Endothelial cell of umbilical vein (primary cell): Measurements from ENCODE around the gene MRPS26. TPM values are rescaled to one million over a fixed set of nuclear protein-coding genes. Genes with fewer than 3 reads are reported as not detected.

Source experiments
- BruUV-seq: library from RNA; stranded (reverse); fragments of 400-500 nt; replicated peaks from 2 replicates; lab custom pipeline; 2021; lab: Mats Ljungman, UMichigan
- CTCF ChIA-PET: fragments of 300-600, 350-600 bp; sonication (Branson Sonifier 250); formaldehyde crosslinking; loops from one replicate; lab custom pipeline; 2021; ENCODE audit warnings: antibody characterized with exemption, inconsistent platforms; lab: Charles Lee
- POLR2A ChIA-PET: fragments of 300-600, 350-600 bp; sonication (Branson Sonifier 250); formaldehyde crosslinking; loops from one replicate; lab custom pipeline; 2021; ENCODE audit warnings: antibody characterized with exemption, inconsistent platforms; lab: Charles Lee
- DNase-seq: peaks from one replicate; pipeline ENCODE4 v3.0.0-alpha.2; 2011; ENCODE audit warnings: low read depth, low spot score
- FAIRE-seq: peaks from 2 replicates; lab custom pipeline; 2011; peaks lifted over from hg19 to GRCh38; lab: Jason Lieb, UNC
- H2AFZ ChIP-seq: 2 replicates; pipeline ENCODE4 v1.6.0; 2012; ENCODE audit warnings: low read depth, low read length, control low read depth, inconsistent platforms
- H3K27ac ChIP-seq: 2 replicates; pipeline ENCODE4 v1.5.1; 2011; ENCODE audit warnings: low read depth, mild to moderate bottlenecking, control low read depth, low read length, moderate library complexity; ENCODE audit not compliant: insufficient read depth
- H3K27me3 ChIP-seq, 2 experiments: 2 replicates each; pipeline versions ENCODE4 v1.6.0 to v1.6.1; 2011; ENCODE audit warnings: low read length in 2 of 2, mixed read lengths in 1 of 2; ENCODE audit not compliant: control insufficient read depth in 2 of 2, insufficient read depth in 2 of 2
- H3K36me3 ChIP-seq, 2 experiments: 2 replicates in 1 of 2; 3 replicates in 1 of 2; pipeline ENCODE4 v1.5.1; 2011; ENCODE audit warnings: low read length in 2 of 2, mild to moderate bottlenecking in 1 of 2, moderate library complexity in 1 of 2; ENCODE audit not compliant: control insufficient read depth in 2 of 2, insufficient read depth in 2 of 2; ENCODE audit errors: extremely low read depth in 1 of 2
- H3K4me1 ChIP-seq: 3 replicates; pipeline ENCODE4 v1.5.1; 2011; ENCODE audit warnings: mild to moderate bottlenecking, low read length; ENCODE audit not compliant: control insufficient read depth, insufficient read depth; ENCODE audit errors: extremely low read depth
- H3K4me2 ChIP-seq: 2 replicates; pipeline ENCODE4 v1.6.1; 2011; ENCODE audit warnings: low read length, control low read depth, mixed read lengths; ENCODE audit not compliant: insufficient read depth
- H3K4me3 ChIP-seq, 3 experiments: fragments of 200-600 bp in 1 of 3; sonication (generic), shearing (Covaris generic) in 1 of 3; replicated peaks in 1 of 3; 2 replicates each; pipeline ENCODE4 v1.5.1; 2011 to 2016; ENCODE audit warnings: control low read depth in 3 of 3, low read length in 3 of 3, mild to moderate bottlenecking in 2 of 3, inconsistent platforms in 1 of 3, low read depth in 1 of 3, moderate library complexity in 1 of 3; ENCODE audit not compliant: insufficient read depth in 1 of 3
- H3K79me2 ChIP-seq: 2 replicates; pipeline ENCODE4 v1.6.0; 2012; ENCODE audit warnings: low read length, inconsistent platforms; ENCODE audit not compliant: control insufficient read depth, insufficient read depth
- H3K9ac ChIP-seq: replicated peaks from 2 replicates; pipeline ENCODE3; 2011; ENCODE audit warnings: low read length, control low read depth; ENCODE audit not compliant: insufficient read depth; ENCODE audit errors: extremely low read depth
- H3K9me1 ChIP-seq: replicated peaks from 3 replicates; pipeline ENCODE4 v1.6.0; 2011; ENCODE audit warnings: mild to moderate bottlenecking, low read length; ENCODE audit not compliant: control insufficient read depth, insufficient read depth; ENCODE audit errors: extremely low read depth
- H3K9me3 ChIP-seq: replicated peaks from 2 replicates; pipeline ENCODE4 v1.5.1; 2012; ENCODE audit warnings: low read length, inconsistent platforms; ENCODE audit not compliant: control insufficient read depth, insufficient read depth
- H4K20me1 ChIP-seq: replicated peaks from 2 replicates; pipeline ENCODE3; 2011; ENCODE audit warnings: mild to moderate bottlenecking, low read length; ENCODE audit not compliant: control insufficient read depth, insufficient read depth; ENCODE audit errors: extremely low read depth
- EZH2 ChIP-seq: IDR thresholded peaks from 2 replicates; pipeline ENCODE4 v1.6.1; 2012; ENCODE audit warnings: borderline replicate concordance, low read depth, mild to moderate bottlenecking, moderate library complexity, low read length, inconsistent platforms; ENCODE audit not compliant: severe bottlenecking
- FOS ChIP-seq: IDR thresholded peaks from 2 replicates; pipeline ENCODE4 v1.6.1; 2011; ENCODE audit warnings: mild to moderate bottlenecking, low read length, moderate library complexity, borderline replicate concordance; ENCODE audit not compliant: insufficient read depth
- GATA2 ChIP-seq: IDR thresholded peaks from 2 replicates; pipeline ENCODE4 v1.7.0; 2011; ENCODE audit warnings: low read depth, mild to moderate bottlenecking, moderate library complexity, mixed read lengths, low read length; ENCODE audit not compliant: insufficient read length, insufficient read depth
- JUN ChIP-seq: IDR thresholded peaks from 2 replicates; pipeline ENCODE4 v1.6.1; 2011; ENCODE audit warnings: borderline replicate concordance, low read depth; ENCODE audit not compliant: insufficient read length, insufficient read depth
- MAX ChIP-seq: IDR thresholded peaks from 2 replicates; pipeline ENCODE4 v1.6.1; 2011; ENCODE audit not compliant: insufficient read depth, insufficient read length
- MYC ChIP-seq: IDR thresholded peaks from one replicate; pipeline ENCODE4 v1.6.1; 2011; ENCODE audit warnings: mild to moderate bottlenecking, low read depth, low read length
- POLR2A ChIP-seq: IDR thresholded peaks from 2 replicates; pipeline ENCODE4 v1.6.1; 2012; ENCODE audit warnings: low read depth, mild to moderate bottlenecking, control low read depth, low read length
- POLR2AphosphoS5 ChIP-seq: IDR thresholded peaks from 2 replicates; pipeline ENCODE4 v1.6.1; 2012; ENCODE audit warnings: low read depth, mild to moderate bottlenecking, control low read depth, low read length, moderate library complexity; ENCODE audit not compliant: insufficient read depth
- dilution Hi-C: fragments of 300-500 bp; cut with MboI; formaldehyde crosslinking; loops from one replicate; pipeline ENCODE4 v1.15.0; 2019; ENCODE audit warnings: low sequenced_read_pairs; ENCODE audit not compliant: extremely low pct_ligation_motif_present
- intact Hi-C: fragments of 100-400 bp; cut with micrococcal nuclease; formaldehyde crosslinking; loops from one replicate; pipeline ENCODE4 v1.10.0; 2022
- polyA plus RNA-seq, 4 experiments: library from polyadenylated mRNA; depleted of rRNA in 3 of 4; stranded (reverse) in 3 of 4; unstranded in 1 of 4; fragments of >200 nt; gene quantifications; 2 replicates each; pipeline versions ENCODE4 v1.2.1 to v1.2.3, GENCODE V29; 2011 to 2012; ENCODE audit warnings: missing spikeins in 1 of 4
- total RNA-seq: library from RNA; stranded (reverse); gene quantifications from 2 replicates; pipeline ENCODE4 v1.2.3, GENCODE V29; 2021
- TF ChIP-seq, protein P1 (sequence below), 2 donors: IDR thresholded peaks; 1 replicate in 1 of 2; 2 replicates in 1 of 2; pipeline ENCODE4 v1.5.1; 2011; ENCODE audit warnings: low read length in 2 of 2, mild to moderate bottlenecking in 2 of 2, moderate library complexity in 2 of 2, control low read depth in 1 of 2, inconsistent platforms in 1 of 2, low read depth in 1 of 2; ENCODE audit not compliant: insufficient read depth in 1 of 2; ENCODE audit errors: extremely low read depth in 1 of 2

MRPS26 gene
- total and polyA plus RNA-seq, 2 donors (not counting 3 experiments of a cell fraction or from before 2014, with no cell fraction given), result 41.0 to 43.9 TPM

GRCh38 chr20:3070725-3071124 is 24.9 kb downstream of the MRPS26 start:
- Histone ChIP-seq H3K4me1 (no peaks in the 10 kb centered on the region), H3K79me2 (no peaks in the 10 kb centered on the region), H2AFZ (no peak overlapping the region), H3K9me1 (no peaks in the 10 kb centered on the region), H3K9ac (no peak overlapping the region), H3K36me3 (no peaks in the 10 kb centered on the region), H4K20me1 (no peaks in the 10 kb centered on the region), H3K4me3 (no peak overlapping the region), H3K27me3 (peaks cover 1 to 4% of the 10 kb centered on the region in 2 experiments), H3K27ac (no peak overlapping the region), H3K4me2 (no peak overlapping the region), H3K9me3 (no peaks in the 10 kb centered on the region)
- DNase-seq (no peak), FAIRE-seq (no peak)
- TF ChIP-seq POLR2A, result no peak
- TF ChIP-seq JUN, result no peak
- no peak for TF ChIP-seq MYC
- TF ChIP-seq, protein P1, sequence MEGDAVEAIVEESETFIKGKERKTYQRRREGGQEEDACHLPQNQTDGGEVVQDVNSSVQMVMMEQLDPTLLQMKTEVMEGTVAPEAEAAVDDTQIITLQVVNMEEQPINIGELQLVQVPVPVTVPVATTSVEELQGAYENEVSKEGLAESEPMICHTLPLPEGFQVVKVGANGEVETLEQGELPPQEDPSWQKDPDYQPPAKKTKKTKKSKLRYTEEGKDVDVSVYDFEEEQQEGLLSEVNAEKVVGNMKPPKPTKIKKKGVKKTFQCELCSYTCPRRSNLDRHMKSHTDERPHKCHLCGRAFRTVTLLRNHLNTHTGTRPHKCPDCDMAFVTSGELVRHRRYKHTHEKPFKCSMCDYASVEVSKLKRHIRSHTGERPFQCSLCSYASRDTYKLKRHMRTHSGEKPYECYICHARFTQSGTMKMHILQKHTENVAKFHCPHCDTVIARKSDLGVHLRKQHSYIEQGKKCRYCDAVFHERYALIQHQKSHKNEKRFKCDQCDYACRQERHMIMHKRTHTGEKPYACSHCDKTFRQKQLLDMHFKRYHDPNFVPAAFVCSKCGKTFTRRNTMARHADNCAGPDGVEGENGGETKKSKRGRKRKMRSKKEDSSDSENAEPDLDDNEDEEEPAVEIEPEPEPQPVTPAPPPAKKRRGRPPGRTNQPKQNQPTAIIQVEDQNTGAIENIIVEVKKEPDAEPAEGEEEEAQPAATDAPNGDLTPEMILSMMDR (IDR thresholded peaks at IDR 0.05; ENCODE audit: extremely low read depth in 1 of 2, insufficient read depth in 1 of 2, low read depth in 1 of 2, low read length in 2 of 2), result no peak
- no peak for TF ChIP-seq POLR2AphosphoS5
- no peak for TF ChIP-seq EZH2
- no peak for TF ChIP-seq MAX
- TF ChIP-seq GATA2, result no peak
- no peak for TF ChIP-seq FOS
- CTCF ChIA-PET, result no interaction called here
- POLR2A ChIA-PET, result no interaction called here
- dilution Hi-C loops (no loop called here), intact Hi-C loops (no loop called here)
- no TSS peak for BruUV-seq
